NCI-H2171 (cell line): ENCODE results near the gene IQSEC1.

ENCODE experiments used
- DNase-seq: peaks from one replicate; lab custom pipeline; 2025; lab: John Stamatoyannopoulos, UW

The IQSEC1 gene

DNA sequence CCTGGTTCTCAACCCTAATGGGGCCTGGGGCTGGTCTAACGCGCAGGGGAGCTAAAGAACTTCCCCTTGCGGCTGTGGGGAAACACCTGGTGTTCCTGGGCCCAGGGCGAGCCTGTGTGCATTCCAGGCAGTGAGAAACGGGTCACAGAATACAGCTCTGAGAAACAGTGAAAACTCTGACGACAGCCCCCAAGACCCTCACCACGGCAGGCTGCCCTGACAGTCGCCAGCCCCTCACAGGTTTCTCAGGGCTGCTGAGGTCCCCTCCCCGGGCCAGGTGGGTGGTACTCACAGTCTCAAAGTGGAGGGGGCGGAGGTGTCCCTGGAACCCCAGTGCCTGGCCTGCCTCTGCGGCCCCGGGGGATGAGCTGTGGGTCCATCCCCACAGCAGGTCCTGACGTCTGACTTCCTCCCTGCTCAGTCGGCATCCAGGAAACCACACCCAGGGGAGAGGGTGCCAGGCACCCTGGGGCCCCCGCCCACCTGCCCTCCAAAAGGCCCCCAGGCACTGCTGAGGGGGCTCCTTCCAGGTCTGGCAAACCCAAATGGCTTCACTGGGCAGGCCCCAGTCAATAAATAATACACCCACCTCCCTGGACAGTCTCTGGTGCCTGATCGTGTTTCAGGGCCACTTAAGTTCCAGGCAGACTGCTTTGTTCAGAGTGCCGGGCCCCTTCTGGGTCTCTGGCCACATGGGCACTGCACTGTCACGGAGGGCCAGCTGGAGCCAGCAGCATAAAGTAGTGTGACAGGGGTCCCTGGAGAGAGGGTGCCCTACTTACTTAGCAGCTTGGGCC is 57.7 kb downstream of the IQSEC1 start:
- DNase-seq, result no peak

DNA sequence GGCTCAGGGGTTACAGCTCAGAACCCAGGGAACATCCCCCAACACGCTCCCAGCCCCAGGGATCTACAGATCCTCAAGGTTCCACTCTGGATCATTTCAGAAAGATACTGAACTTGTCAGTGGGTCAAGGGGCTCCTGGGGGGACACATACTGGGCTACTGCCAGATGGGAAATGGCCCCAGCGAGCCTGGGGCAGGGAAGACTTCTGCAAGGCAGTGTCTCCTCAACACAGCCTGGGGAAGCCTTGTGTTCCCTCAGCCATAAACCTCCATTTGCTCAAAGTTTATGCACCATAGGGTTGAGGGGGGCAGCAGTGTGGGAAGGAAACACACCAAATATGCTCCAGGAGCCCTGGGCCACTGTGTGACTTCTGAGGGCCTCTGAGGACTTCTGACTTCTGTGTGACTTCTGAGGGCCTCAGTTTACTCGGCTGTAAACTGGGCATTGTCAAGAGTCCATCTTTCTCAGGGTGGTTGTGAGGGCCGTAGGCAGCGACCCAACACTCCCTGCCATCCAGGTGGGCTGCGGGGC is 58.4 kb downstream of the IQSEC1 start:
- no peak for DNase-seq

DNA sequence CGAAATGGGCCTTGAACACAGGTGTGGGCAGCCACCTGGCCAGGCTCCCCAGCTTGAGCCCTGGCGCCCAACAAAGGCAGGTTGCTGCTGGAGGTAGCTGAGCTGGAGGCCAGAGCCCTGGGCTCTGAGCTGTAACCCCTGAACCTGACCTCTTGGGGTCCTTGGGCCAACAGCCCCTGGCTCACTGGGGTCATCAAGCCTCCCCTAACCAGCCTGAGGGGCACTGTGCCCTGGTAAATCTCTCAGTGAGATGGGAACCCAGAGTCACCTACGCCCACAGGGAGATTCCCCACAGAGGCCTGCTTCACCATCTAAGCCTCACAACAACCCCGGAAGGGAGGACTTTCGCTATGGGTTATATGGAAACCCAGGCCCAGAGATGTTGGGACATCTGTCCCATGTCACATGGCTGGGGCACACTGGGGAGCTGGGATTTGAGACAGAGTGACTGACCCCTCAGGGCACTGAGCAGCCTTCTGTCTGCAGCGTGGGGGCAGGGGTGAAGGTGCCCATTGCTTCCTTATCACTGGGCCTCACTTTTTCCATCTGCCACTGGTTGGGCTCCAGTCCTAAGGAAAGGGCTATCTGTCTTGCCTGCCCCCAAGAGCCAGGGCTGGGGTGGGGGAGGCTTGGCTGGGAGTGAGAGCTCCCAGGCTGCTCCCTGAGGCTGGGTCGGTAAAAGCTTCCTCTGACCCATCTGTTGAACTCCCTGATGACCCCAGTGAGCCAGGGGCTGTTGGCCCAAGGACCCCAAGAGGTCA is 59.1 kb downstream of the IQSEC1 start:
- no peak for DNase-seq

DNA sequence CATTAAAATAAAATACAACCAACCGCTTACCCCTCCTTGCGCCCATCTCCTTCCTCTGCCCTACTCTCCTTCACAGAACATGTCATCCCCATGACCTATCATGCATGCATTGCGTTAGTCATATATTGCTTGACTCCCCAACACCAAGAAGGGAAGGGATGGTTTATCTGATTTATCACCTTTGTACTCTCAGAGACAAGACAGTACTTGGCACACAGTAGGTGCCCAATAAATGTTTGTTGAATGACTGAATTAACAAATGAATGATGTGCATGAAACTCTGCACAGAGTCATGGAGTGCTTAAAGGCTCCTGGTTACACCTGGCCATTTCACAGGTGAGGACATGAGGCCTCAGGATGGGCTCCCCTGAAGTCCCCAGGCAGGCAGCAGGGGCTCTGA is 59.7 kb downstream of the IQSEC1 start:
- no peak for DNase-seq

DNA sequence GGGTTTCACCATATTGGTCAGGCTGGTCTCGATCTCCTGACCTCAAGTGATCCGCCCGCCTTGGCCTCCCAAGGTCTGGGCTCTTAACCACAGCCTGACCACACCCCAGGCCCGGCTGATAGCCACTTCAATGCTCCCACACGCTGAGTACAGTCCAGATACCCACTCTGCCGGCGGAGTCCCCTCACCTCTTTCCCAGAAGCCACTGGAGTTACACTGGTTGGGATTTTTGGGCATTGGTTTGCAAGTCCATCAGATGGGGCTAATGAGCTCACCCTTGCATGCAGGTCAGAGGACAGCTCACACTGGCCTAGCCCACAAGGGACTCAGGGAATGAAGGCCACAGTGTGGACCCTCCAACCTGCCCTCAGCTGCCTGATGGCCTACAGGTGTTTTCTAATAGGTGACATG is 60.1 kb downstream of the IQSEC1 start:
- no peak for DNase-seq

DNA sequence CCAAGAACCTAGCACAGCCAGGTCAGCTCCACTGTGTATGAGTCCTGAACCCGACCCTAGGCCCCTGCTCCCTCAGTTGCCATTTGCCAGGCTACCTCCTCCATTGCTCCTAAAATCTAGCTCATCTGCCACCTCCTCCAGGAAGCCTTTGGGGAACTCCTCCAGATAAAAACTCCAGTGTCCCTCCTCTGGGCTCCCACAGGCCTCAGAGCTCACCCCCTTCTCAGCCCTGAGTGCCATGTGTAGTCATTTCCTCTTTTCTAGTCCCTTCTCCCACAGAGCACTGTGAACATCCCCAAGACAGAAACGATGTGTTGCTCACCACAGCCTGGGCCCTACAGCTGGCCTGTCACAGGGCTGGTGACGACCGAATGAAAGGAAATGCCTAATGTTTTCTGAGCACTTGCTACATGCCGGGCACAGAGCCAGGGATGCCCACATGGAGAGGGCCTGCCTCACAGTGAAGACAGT is 61.0 kb downstream of the IQSEC1 start:
- no peak for DNase-seq

DNA sequence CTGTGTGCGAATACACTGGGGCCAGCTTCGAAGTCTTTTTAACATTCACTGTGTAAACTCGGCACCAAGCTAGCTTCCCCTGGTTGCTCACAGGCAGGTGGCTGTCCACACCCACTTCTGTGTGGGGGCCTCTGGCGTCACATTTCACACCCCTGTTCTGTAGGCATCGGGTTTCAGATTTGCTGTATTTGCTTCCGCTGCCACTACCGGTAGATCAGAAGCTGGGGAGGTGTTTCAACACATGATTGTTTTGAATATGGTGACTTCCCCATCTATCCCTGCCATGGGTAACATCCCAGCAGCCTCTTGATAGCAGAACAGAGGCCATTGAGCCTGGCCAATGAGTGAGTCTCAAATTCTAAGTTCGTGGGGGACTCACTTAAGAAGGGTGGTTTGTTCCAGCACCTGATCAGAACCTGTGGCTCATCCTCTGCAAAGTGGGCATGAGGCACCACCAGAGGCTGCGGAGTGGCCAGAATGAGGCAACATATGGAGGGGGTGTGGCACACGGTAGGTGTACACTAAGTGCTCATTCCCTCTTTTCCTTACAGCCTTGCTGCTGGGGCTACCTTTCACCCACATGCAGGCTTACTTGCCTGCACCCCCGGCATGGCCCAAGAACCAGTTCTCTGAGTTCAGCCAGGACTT is 61.5 kb downstream of the IQSEC1 start:
- DNase-seq, result peak; percentile 26

DNA sequence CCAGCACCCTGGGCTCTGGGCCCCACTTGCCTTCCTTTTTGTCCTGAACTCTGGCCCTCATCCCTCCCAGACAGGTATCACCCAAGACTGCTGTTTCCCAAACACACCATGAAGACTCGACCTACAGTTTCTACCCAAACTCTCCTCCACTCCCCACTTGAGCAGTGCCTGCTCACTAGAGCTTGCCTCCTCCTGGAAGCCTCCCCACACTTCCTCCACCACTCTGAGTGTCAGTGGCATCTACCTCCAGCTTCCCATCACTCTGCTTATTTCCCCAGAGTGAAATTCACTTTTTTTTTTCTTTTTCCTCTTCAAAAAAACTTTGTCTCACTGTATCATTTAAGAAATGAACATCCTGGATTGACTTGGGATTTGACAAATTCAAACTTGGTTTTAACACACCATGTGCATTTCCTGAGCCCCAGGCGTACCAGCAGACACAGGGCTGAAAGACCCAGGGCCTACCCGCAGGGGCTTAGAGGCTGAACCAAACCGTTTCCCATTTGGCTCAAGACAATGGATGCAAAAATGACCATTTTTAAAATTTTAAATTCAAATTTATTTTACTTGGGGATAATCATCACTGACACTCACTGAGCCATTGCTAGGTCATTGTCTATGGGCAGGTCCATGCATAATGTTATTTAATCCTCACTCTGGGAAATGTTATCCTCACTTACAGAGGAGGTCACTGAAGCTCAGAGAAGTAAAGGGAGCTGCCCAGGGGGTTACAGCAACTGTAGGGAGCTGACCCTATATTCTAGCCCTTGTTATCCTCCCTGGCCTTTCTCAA is 62.3 kb downstream of the IQSEC1 start:
- no peak for DNase-seq

DNA sequence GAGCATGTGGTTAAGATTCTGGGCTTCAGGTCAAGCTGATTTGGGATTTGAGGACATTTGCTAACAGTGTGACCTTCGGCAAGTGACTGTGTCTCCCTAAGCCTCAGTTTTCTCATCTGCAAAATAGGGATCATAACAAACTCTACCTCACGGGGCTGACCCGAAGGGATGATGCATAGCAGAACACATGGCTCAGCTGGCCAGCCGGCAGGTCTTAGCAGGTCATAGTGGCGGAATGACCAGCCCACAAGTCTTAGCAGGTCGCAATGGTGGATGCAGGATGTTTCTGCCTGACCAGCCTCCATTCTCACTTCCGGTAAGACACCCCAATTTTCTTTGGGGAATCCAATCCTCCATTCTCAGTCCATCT is 63.3 kb downstream of the IQSEC1 start:
- DNase-seq, result no peak

DNA sequence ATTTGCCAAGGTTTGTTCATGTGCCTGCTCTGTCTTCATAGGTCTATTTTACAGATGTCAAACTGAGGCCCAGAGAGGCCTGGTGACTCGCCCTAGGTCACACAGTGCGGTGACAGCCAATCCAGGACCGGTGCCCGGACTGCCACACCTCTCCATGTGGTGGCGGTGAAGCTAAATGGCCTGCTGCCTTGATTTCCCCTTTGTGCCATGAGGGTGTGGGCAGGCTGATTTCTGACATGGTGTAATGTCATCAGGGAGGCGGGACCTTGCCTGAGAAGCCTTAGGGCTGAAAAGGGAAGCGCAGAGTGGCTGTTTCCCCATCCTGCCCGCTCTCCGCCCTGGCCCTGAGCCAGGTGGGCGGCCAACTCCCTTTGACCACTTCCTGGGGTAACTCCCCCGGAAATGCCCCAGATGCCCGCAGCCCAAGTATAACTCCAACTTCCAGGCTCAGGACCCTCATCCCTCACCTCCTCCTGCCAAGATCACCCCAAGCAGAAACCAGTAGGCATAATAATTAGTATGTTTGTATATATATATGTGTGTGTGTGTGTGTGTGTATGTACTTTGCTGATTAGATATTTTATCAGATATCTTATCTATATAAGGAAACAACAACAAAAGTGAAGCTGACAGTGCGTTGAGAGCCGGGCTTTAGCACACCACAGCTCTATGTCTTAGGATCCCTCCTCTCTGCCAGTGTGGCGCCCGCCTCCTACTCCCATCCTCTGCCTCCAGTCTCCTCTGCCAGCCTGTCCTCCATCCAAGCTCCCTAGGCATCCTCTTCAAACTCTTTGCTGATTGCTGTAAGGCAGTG is 63.9 kb downstream of the IQSEC1 start:
- no peak for DNase-seq

DNA sequence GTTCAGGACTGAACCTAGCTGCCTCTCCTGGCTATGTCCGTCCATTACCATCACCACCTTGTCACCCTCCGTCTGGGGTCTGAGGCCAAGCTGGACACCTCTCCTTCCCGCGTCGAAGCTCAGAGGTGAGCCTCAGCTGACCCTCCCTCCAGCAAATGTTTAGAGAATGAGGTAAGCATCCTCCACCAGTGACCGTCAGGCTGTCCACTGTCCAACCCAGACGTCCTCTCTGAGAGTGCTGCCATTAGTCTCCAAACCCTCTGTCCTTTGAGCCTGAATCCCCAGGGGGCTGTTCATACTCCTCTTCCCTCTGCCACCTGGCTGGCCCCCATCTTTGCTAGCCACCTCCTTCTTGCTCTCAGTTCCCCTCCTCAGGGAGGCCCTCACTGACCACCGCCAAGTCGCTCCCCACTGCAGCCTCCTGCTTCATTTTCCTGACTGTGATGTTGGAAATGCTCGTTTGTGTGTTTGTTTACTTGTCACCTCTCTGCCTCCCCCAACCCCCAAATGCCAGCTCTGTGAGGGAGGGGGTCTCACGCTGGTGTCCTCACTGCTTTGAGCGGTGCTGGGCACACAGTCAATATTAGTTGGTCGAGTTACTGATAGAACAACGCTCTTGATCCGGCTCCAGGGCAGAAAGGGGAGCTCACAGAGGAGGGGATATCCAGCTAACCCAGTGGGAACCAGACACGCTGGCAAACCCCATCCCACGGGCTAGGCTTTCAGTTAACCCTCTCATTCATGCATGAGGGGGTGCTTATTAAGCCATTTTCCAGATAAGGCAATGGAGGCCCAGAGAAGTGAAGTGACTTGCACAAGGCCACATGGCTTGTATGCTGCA is 64.9 kb downstream of the IQSEC1 start:
- DNase-seq, result no peak

DNA sequence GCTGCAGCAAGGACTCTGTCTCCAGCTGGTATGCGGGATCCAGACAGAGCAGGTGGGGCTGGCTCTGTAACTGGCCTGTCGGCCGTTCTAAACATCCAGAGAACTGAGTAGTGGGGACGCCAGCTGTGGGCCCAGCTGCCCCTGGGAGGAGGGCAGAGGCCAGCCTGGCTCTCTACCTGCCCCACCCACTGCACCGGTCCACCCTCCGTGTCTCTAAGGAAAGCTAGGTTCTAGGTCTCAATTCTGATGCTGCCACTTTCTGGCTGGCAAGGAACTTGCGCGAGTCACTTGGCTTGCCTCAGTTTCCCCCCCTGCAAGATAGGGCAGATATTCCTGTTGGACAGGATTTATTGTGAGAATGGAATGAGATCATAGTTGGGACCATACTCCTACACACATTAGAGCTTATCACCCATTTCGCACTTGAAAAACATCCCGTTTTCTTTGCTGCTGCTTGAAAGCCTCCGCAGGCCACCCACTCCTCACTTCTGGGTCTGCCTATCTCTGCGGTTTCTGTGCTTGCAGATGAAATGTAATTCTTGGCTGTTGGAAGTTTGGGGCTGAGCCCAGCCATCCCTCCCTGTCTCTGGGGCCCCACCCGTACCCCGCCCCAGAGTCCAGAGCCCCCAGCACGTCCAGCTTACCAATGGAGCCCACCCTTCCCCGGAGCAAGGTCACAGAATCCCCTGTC is 65.8 kb downstream of the IQSEC1 start:
- no peak for DNase-seq

DNA sequence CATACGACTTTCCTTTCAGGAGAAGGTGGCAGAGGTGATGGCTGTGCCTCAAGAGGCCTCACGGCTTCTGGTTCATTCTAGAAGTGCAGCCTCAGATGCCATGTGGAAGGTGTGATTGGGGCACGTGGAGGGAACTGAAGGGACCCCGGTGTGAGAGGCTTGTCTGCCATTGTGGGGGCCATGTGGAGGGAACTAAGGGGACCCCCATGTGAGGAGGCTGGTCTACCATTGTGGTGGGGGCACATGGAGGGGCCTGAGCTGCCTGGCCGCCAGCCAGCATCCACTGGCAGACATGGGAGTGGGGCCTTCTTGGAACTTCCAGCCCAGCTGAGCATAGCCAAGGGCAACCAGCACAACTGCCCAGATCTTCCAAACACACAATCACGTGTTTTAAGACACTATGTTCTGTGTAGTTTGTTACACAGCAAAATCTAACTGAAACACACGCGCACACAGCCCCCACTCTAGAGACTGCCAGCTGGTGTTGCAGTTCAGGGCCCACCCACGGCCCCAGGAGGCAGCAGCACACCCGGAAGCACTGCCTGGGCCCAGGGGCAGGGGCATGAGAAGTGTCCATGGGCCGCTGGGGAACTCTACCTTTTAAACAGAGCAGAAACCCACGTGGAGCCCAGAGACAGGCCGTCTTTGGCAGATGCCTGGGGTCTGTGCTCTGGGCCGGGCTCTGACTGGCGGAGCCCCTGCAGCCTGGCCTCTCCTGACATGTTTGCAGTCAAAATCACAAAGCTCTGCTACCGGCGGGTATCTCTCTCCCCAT is 66.8 kb downstream of the IQSEC1 start:
- no peak for DNase-seq

DNA sequence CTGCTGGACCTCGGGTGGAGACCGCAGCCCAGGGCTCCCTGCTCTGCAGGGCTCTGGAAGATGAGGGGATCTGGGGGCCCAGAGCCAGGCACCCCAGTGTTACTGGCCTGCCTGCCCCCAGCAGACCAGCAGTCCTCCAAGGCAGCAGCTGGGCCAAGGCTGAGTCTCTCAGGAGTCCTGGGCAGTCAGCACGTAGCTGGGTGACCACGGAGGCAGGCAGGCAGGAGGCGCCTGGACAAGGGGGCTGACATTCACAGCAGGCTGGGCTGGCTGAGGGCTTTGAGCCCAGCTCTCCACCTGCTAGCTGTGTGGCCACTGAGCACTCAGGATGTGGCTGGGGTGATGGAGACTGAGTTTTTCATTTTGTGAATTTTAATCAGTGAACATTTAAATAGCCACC is 67.9 kb downstream of the IQSEC1 start:
- no peak for DNase-seq

DNA sequence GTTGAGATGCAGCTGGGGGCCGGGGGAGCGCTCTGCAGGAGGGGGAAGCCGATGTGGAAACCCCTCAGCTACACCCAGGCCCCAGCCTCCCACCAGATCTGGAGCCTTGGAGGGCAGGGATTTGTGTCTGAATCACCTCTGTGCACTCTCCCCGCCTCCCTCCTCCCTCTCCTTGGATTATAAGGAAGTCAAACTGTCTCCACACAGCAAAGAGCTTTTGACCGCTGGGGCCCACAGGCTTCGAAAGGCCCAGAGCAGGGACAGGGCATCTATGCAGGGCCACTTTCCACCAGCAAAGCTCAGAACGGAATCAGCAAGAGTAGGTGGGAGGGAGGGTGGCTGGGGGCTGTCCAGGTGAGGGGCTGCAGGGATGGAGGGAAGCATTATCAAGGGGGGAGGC is 68.9 kb downstream of the IQSEC1 start:
- no peak for DNase-seq

DNA sequence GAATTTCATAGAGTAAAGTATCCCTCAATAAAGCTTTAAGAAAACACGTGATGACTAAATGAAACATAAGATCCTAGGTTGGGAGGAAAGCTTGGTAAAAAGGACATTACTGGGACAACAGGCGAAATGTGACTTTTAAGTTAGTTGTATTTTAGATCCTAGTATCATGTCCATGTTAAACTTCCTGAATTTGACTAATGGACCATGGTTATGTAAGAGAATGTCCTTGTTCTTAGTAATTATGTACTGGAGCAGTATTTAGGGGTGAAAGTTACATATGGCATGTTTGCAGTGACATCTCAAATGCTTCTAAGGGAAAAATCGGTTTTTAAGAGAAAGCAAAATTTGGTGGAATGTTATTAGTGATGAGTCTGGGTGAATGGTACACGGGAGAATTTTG is 69.6 kb downstream of the IQSEC1 start:
- no peak for DNase-seq

DNA sequence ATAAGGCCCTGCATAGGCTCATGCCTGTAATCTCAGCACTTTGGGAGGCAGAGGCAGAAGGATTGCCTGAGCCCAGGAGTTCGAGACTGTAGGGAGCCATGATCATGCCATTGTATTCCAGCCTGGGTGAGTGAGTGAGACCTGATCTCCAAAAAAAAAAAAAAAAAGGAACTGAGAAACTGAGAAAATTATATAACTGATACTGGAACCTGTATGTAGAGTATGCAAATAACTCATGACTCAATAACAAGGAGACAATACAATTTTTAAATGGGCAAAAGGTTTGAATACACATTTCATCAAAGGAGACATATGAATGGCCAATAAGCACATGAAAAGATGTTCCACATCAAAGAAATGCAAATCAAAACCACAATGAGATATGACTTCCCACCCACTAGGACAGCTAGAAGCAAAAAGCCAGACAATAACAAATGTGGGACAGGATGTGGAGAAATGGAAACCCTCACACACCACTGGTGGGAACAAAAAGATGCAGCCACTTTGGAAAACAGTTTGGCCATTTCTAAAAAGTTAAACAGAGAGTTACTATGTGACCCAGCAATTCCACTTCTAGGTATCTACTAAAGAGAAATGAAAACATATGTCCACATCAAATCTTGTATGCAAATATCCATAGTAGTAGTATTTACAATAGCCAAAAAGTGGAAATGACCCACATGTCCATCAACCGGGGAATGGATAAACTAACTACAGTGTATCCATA is 70.7 kb downstream of the IQSEC1 start:
- DNase-seq, result no peak
